Fibroblast of skin of abdomen (primary cell): ENCODE results near the gene TNFRSF6B.
A peak's percentile ranks its signal among the peaks of the same experiment; 100 is the strongest.

Source experiments
- DNase-seq: peaks from one replicate; pipeline ENCODE4 v3.0.0-alpha.2; 2013

TNFRSF6B gene

GRCh38 chr20:63686492-63687321, 9.7 kb upstream of the TNFRSF6B start:
- DNase-seq = peak; percentile 63

- DNase-seq = no peak
These were observed 8.9 kb upstream of the TNFRSF6B start for GRCh38 chr20:63687419-63688178.

GRCh38 chr20:63688228-63689045, 8.0 kb upstream of the TNFRSF6B start:
- DNase-seq = no peak

- DNase-seq = no peak
These were observed 7.1 kb upstream of the TNFRSF6B start for GRCh38 chr20:63689046-63690002.

- no peak for DNase-seq
These were observed 6.2 kb upstream of the TNFRSF6B start for GRCh38 chr20:63690003-63690897.

- DNase-seq = no peak
These were observed 5.3 kb upstream of the TNFRSF6B start for GRCh38 chr20:63690898-63691710.

GRCh38 chr20:63691711-63692435, 4.6 kb upstream of the TNFRSF6B start:
- no peak for DNase-seq

GRCh38 chr20:63692436-63693082, 3.9 kb upstream of the TNFRSF6B start:
- no peak for DNase-seq

GRCh38 chr20:63693083-63693732, 3.2 kb upstream of the TNFRSF6B start:
- DNase-seq = no peak

- DNase-seq = no peak
These were observed 2.5 kb upstream of the TNFRSF6B start for GRCh38 chr20:63693733-63694583.

GRCh38 chr20:63694584-63695423, 1.6 kb upstream of the TNFRSF6B start:
- no peak for DNase-seq

GRCh38 chr20:63695424-63696305, 787 bp upstream of the TNFRSF6B start:
- no peak for DNase-seq

- peak; percentile 33 for DNase-seq
These were observed 185 bp upstream of the TNFRSF6B start for GRCh38 chr20:63696306-63696627.

GRCh38 chr20:63697357-63697867, 960 bp downstream of the TNFRSF6B start:
- DNase-seq = no peak
